Body of pancreas (tissue), 4 donors: Measurements from ENCODE around the gene CTIF.

Experiments
- CTCF ChIP-seq, 7 experiments: fragments of 450-650 bp in 4 of 7; fragments of 200-600 bp in 3 of 7; sonication (generic) in 3 of 7; IDR thresholded peaks; one replicate each; pipeline ENCODE4 v1.5.1; 2016 to 2019; ENCODE audit warnings: antibody characterized with exemption in 7 of 7
- POLR2A ChIP-seq, 3 donors: fragments of 450-650 bp; IDR thresholded peaks; one replicate each; pipeline ENCODE4 v1.6.1; 2016; ENCODE audit warnings: antibody characterized with exemption in 3 of 3, mild to moderate bottlenecking in 2 of 3

- TF ChIP-seq CTCF (IDR thresholded peaks at IDR 0.05) = no peak
- no peak for TF ChIP-seq POLR2A (IDR thresholded peaks at IDR 0.05)
Observed at GRCh38 chr18:48875314-48875941, 336.6 kb downstream of the CTIF start.
